Measurements from ENCODE around the gene ZDHHC20. TPM values are rescaled to one million over a fixed set of nuclear protein-coding genes. Genes with fewer than 3 reads are reported as not detected.

Gene ZDHHC20
- total RNA-seq, 2 experiments from 2014 or later = 39.6 to 60.1 TPM

- DNase-seq (ENCODE audit: low spot score) = no peak
- Histone ChIP-seq H3K9me3 (ENCODE audit: low read length) (no peaks in the 10 kb centered on the region), H3K27ac (ENCODE audit: low read depth, low read length, poor library complexity, severe bottlenecking) (no peak overlapping the region), H3K4me3 (ENCODE audit: low read depth, low read length, poor library complexity, severe bottlenecking) (no peak overlapping the region), H2AFZ (ENCODE audit: low read length) (no peak overlapping the region), H3K79me2 (ENCODE audit: insufficient read depth, low read depth, low read length) (no peaks in the 10 kb centered on the region), H3K4me1 (ENCODE audit: insufficient read depth, low read length, poor library complexity, severe bottlenecking) (no peaks in the 10 kb centered on the region), H3K9me2 (ENCODE audit: insufficient read depth, low read length) (no peaks in the 10 kb centered on the region), H3K4me2 (ENCODE audit: low read length) (no peak overlapping the region), H3K36me3 (ENCODE audit: insufficient read depth, low read length) (peaks cover 50% of the 10 kb centered on the region), H4K20me1 (ENCODE audit: insufficient read depth, low read length) (no peaks in the 10 kb centered on the region; the same call in 1 of the 2 replicates)
- ChIA-PET CTCF (ENCODE audit: unreplicated experiment) (no interaction called here), POLR2A (interaction anchor here (0.6 to 1.5 kb wide), 4 partner anchors 10 to 102 kb away, joined by 3 to 5 read pairs (median 3); no protein-coding TSS in a partner anchor)
- no TSS peak for BruUV-seq (replicated peaks)
- intact Hi-C loops (cut with micrococcal nuclease; ENCODE audit: unreplicated experiment) = no loop called here
- TF ChIP-seq EZH2phosphoT487 (IDR thresholded peaks at IDR 0.05; ENCODE audit: borderline replicate concordance, low read depth, low read length) = no peak
- TF ChIP-seq CTCF (conservative IDR thresholded peaks at IDR 0.05; ENCODE audit: low read length) = no peak
These were observed 56.4 kb downstream of the ZDHHC20 start for GRCh38 chr13:21402586-21403307.

GRCh38 chr13:21399741-21400140 is 59.4 kb downstream of the ZDHHC20 start:
- no peaks in the 10 kb centered on the region for H3K9me2 ChIP-seq (ENCODE audit: insufficient read depth, low read length)
- H3K4me2 ChIP-seq (ENCODE audit: low read length) = no peak overlapping the region
- no peaks in the 10 kb centered on the region for H3K79me2 ChIP-seq (ENCODE audit: insufficient read depth, low read depth, low read length)
- H3K36me3 ChIP-seq (ENCODE audit: insufficient read depth, low read length) = peaks cover 55% of the 10 kb centered on the region
- no peaks in the 10 kb centered on the region; the same call in 1 of the 2 replicates for H4K20me1 ChIP-seq (ENCODE audit: insufficient read depth, low read length)
- H3K9me3 ChIP-seq (ENCODE audit: low read length) = no peaks in the 10 kb centered on the region
- no TSS peak for BruUV-seq (replicated peaks)
- H3K4me1 ChIP-seq (ENCODE audit: insufficient read depth, low read length, poor library complexity, severe bottlenecking) = no peaks in the 10 kb centered on the region
- POLR2A ChIA-PET = interaction anchor here (0.7 to 1.9 kb wide), 3 partner anchors 11 to 21 kb away, joined by 3 to 6 read pairs (median 4); no protein-coding TSS in a partner anchor
- CTCF ChIA-PET (ENCODE audit: unreplicated experiment) = no interaction called here
- DNase-seq (ENCODE audit: low spot score) = no peak
- H3K27ac ChIP-seq (ENCODE audit: low read depth, low read length, poor library complexity, severe bottlenecking) = no peak overlapping the region
- no peak overlapping the region for H2AFZ ChIP-seq (ENCODE audit: low read length)
- intact Hi-C loops (cut with micrococcal nuclease; ENCODE audit: unreplicated experiment) = no loop called here
- no peak for TF ChIP-seq EZH2phosphoT487 (IDR thresholded peaks at IDR 0.05; ENCODE audit: borderline replicate concordance, low read depth, low read length)
- TF ChIP-seq CTCF (conservative IDR thresholded peaks at IDR 0.05; ENCODE audit: low read length) = no peak
- no peak overlapping the region for H3K4me3 ChIP-seq (ENCODE audit: low read depth, low read length, poor library complexity, severe bottlenecking)

GRCh38 chr13:21395953-21396352 is 63.1 kb downstream of the ZDHHC20 start:
- no peaks in the 10 kb centered on the region for H3K9me3 ChIP-seq (ENCODE audit: low read length)
- no peak overlapping the region for H3K4me2 ChIP-seq (ENCODE audit: low read length)
- H3K4me1 ChIP-seq (ENCODE audit: insufficient read depth, low read length, poor library complexity, severe bottlenecking) = no peaks in the 10 kb centered on the region
- BruUV-seq (replicated peaks) = no TSS peak
- no peak for DNase-seq (ENCODE audit: low spot score)
- H3K79me2 ChIP-seq (ENCODE audit: insufficient read depth, low read depth, low read length) = no peaks in the 10 kb centered on the region
- no peak overlapping the region for H2AFZ ChIP-seq (ENCODE audit: low read length)
- H4K20me1 ChIP-seq (ENCODE audit: insufficient read depth, low read length) = no peaks in the 10 kb centered on the region
- H3K36me3 ChIP-seq (ENCODE audit: insufficient read depth, low read length) = peaks cover 43% of the 10 kb centered on the region
- intact Hi-C loops (cut with micrococcal nuclease; ENCODE audit: unreplicated experiment) = no loop called here
- H3K4me3 ChIP-seq (ENCODE audit: low read depth, low read length, poor library complexity, severe bottlenecking) = no peak overlapping the region
- no peaks in the 10 kb centered on the region for H3K9me2 ChIP-seq (ENCODE audit: insufficient read depth, low read length)
- TF ChIP-seq EZH2phosphoT487 (IDR thresholded peaks at IDR 0.05; ENCODE audit: borderline replicate concordance, low read depth, low read length) = no peak
- TF ChIP-seq CTCF (conservative IDR thresholded peaks at IDR 0.05; ENCODE audit: low read length) = no peak
- no peak overlapping the region for H3K27ac ChIP-seq (ENCODE audit: low read depth, low read length, poor library complexity, severe bottlenecking)
- ChIA-PET POLR2A (no interaction called here), CTCF (ENCODE audit: unreplicated experiment) (no interaction called here)
